Hepatocyte (in vitro differentiated cells): ENCODE data around the gene SPRED2.

ENCODE experiments used
- EZH2 ChIP-seq: fragments of 200-600 bp; sonication (generic); IDR thresholded peaks from 2 replicates; pipeline ENCODE4 v1.6.1; 2016; ENCODE audit warnings: antibody characterized with exemption, mild to moderate bottlenecking, borderline replicate concordance
- TF ChIP-seq, protein P1 (sequence below): fragments of 200-600 bp; sonication (generic); IDR thresholded peaks from 2 replicates; pipeline ENCODE4 v1.5.1; 2016; ENCODE audit warnings: antibody characterized with exemption, mild to moderate bottlenecking; ENCODE audit not compliant: poor library complexity

DNA sequence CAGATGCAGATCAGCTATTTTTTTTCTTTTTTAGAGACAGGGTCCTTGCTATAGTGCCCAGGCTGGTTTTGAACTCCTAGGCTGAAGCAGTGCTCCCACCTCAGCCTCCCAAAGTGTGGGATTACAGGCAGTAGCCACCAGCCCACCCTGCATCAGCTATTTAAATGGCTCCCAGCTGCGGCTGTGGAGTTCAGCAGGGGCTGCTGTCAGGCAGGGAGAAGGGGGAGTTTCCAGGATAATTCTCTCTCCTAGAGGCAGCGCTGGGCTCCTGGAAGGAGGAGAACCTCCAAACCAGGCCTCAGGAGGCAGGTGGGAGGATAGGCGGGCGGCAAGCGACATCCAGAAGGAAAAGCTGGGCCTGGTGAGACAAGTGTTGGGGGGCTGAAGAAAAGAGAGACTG is 139.0 kb downstream of the SPRED2 start:
- TF ChIP-seq, protein P1, sequence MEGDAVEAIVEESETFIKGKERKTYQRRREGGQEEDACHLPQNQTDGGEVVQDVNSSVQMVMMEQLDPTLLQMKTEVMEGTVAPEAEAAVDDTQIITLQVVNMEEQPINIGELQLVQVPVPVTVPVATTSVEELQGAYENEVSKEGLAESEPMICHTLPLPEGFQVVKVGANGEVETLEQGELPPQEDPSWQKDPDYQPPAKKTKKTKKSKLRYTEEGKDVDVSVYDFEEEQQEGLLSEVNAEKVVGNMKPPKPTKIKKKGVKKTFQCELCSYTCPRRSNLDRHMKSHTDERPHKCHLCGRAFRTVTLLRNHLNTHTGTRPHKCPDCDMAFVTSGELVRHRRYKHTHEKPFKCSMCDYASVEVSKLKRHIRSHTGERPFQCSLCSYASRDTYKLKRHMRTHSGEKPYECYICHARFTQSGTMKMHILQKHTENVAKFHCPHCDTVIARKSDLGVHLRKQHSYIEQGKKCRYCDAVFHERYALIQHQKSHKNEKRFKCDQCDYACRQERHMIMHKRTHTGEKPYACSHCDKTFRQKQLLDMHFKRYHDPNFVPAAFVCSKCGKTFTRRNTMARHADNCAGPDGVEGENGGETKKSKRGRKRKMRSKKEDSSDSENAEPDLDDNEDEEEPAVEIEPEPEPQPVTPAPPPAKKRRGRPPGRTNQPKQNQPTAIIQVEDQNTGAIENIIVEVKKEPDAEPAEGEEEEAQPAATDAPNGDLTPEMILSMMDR, result no peak
- TF ChIP-seq EZH2, result no peak
